Large intestine (tissue), 3 donors: ENCODE results near the gene ELF4. TPM values are rescaled to one million over a fixed set of nuclear protein-coding genes. Genes with fewer than 3 reads are reported as not detected.

Experiments
- DNase-seq, 2 donors: peaks; one replicate each; pipeline versions ENCODE4 v3.0.0 to v3.0.0-alpha.2; 2013
- H3K27ac ChIP-seq: one replicate; pipeline ENCODE4 v1.5.1; 2013; ENCODE audit warnings: low read length
- H3K27me3 ChIP-seq: 2 replicates; pipeline ENCODE4 v1.6.1; 2013; ENCODE audit warnings: low read length; ENCODE audit not compliant: control insufficient read depth, insufficient read depth
- H3K36me3 ChIP-seq: 2 replicates; pipeline ENCODE4 v1.6.1; 2013; ENCODE audit warnings: low read length; ENCODE audit not compliant: control insufficient read depth, insufficient read depth
- H3K4me1 ChIP-seq: one replicate; pipeline ENCODE4 v1.6.1; 2013; ENCODE audit warnings: low read length; ENCODE audit not compliant: control insufficient read depth, insufficient read depth
- H3K4me3 ChIP-seq: one replicate; pipeline ENCODE4 v1.5.1; 2013; ENCODE audit warnings: low read length
- H3K9me3 ChIP-seq: one replicate; pipeline ENCODE4 v1.6.1; 2013; ENCODE audit warnings: mild to moderate bottlenecking, low read depth, low read length, moderate library complexity; ENCODE audit not compliant: control insufficient read depth
- WGBS: methylation state at CpG from one replicate; pipeline ENCODE4 v1.1.5; 2013; ENCODE audit warnings: low lambda C conversion rate; ENCODE audit not compliant: insufficient coverage; 5-methylcytosine and 5-hydroxymethylcytosine counted together
- polyA plus RNA-seq: library from polyadenylated mRNA; unstranded; fragments of 120-200 nt; gene quantifications from one replicate; pipeline ENCODE4 v1.2.1, GENCODE V29; 2013

Gene ELF4
- polyA plus RNA-seq, 1 donor: 32.0 TPM

DNA sequence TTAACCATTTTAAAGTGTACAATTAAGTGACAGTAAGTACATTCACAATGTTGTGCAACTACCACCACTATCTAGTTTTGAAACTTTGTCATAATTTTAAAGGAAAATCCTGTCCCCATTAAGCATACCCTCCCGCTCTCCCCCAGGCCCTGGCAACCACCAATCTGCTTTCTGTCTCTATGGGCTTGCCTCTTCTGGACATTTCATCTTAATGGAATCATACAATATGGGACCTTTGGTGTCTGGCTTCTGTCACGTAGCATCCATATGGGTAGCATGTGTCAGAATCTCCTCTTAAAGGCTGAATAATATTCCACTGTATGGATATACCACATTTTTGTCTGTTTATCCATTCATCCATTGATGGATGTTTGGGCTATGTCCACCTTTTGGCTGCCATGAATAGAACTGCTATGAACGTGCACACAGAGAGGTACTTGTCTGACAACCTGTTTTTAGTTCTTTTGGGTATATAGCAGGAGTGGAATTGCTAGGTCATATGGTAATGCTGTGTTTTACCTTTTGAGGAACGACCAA is 61.5 kb downstream of the ELF4 start:
- DNase-seq: no peak
- H3K4me3 ChIP-seq: no peak overlapping the region
- no peaks in the 10 kb centered on the region for H3K4me1 ChIP-seq
- H3K27me3 ChIP-seq: no peaks in the 10 kb centered on the region
- no peak overlapping the region for H3K27ac ChIP-seq
- H3K36me3 ChIP-seq: peaks cover 73% of the 10 kb centered on the region
- no CpG with 5 or more reads among the region's 4 CpGs for WGBS
- H3K9me3 ChIP-seq: no peaks in the 10 kb centered on the region

DNA sequence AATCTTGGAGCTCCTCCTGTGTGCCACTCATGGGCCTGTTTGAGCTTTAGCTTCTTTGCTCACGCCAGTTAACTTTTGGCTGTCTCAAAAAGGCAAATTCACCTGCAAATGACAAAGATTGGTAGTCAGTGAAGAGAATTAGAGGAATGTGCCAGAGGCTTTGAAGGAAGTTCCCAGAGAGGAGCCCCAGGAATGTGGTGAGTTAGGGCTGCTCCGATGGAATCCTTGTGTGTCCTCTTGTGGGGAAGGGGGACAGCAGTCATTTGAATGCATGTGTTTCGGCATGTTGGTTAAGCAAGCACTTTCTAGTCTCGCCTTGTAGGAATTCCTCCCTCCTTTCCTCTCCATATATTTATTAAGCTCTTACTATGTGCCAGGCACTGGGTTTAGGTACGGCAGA is 62.9 kb downstream of the ELF4 start:
- DNase-seq: no peak
- Histone ChIP-seq H3K27me3 (no peaks in the 10 kb centered on the region), H3K4me1 (no peaks in the 10 kb centered on the region), H3K36me3 (peaks cover 60% of the 10 kb centered on the region), H3K27ac (no peak overlapping the region), H3K4me3 (no peak overlapping the region), H3K9me3 (no peaks in the 10 kb centered on the region)
- WGBS: no CpG with 5 or more reads among the region's 5 CpGs

GRCh38 chrX:130039847-130040246 is 70.5 kb downstream of the ELF4 start:
- peaks cover 53% of the 10 kb centered on the region for H3K36me3 ChIP-seq
- H3K4me1 ChIP-seq: no peaks in the 10 kb centered on the region
- no peak overlapping the region for H3K27ac ChIP-seq
- H3K4me3 ChIP-seq: no peak overlapping the region
- DNase-seq: peak; percentile 16 to 30
- H3K27me3 ChIP-seq: no peaks in the 10 kb centered on the region
- H3K9me3 ChIP-seq: no peaks in the 10 kb centered on the region
- no CpG with 5 or more reads among the region's 2 CpGs for WGBS

- no peak overlapping the region for H3K27ac ChIP-seq
- no peak overlapping the region for H3K4me3 ChIP-seq
- no peak for DNase-seq
- no peaks in the 10 kb centered on the region for H3K9me3 ChIP-seq
- no peaks in the 10 kb centered on the region for H3K4me1 ChIP-seq
- peaks cover 65% of the 10 kb centered on the region for H3K36me3 ChIP-seq
- no CpG with 5 or more reads among the region's 7 CpGs for WGBS
- H3K27me3 ChIP-seq: no peaks in the 10 kb centered on the region
Observed at GRCh38 chrX:130034178-130034577, 76.1 kb downstream of the ELF4 start.

GRCh38 chrX:130032552-130032951 is 77.7 kb downstream of the ELF4 start:
- H3K27me3 ChIP-seq: no peaks in the 10 kb centered on the region
- H3K27ac ChIP-seq: no peak overlapping the region
- peaks cover 60% of the 10 kb centered on the region for H3K36me3 ChIP-seq
- WGBS: no CpG with 5 or more reads among the region's 3 CpGs
- no peaks in the 10 kb centered on the region for H3K4me1 ChIP-seq
- no peaks in the 10 kb centered on the region for H3K9me3 ChIP-seq
- H3K4me3 ChIP-seq: no peak overlapping the region
- no peak for DNase-seq

- H3K9me3 ChIP-seq: no peaks in the 10 kb centered on the region
- H3K4me3 ChIP-seq: no peak overlapping the region
- no CpG with 5 or more reads among the region's 4 CpGs for WGBS
Observed at GRCh38 chrX:130030826-130031225, 79.5 kb downstream of the ELF4 start.

DNA sequence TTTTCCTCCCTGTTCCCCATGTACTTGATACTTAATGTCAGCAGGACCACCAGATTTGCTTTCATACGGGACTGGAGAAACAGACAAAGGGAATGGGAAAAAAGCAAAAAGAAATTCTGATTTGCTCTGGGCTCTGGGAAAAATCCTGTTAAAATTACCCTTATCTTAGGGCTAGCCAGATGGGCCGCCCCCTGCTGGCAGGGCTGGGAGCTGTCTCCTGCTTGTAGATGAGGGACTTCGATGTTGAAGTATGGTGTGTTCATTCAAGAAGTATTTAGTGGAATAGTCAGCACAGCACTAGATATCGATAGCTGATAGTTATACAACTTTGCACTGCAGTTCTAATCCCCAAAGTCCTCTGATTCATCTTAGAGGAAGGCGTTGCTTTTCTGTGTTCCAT is 82.1 kb downstream of the ELF4 start:
- H3K4me3 ChIP-seq: no peak overlapping the region
- H3K36me3 ChIP-seq: peaks cover 72% of the 10 kb centered on the region
- DNase-seq: peak in 1 of 2 donors; percentile 14
- no peaks in the 10 kb centered on the region for H3K9me3 ChIP-seq
- H3K27ac ChIP-seq: no peak overlapping the region
- no peaks in the 10 kb centered on the region for H3K4me1 ChIP-seq
- no CpG with 5 or more reads among the region's 5 CpGs for WGBS
- no peaks in the 10 kb centered on the region for H3K27me3 ChIP-seq

More at GRCh38 chrX:130030826-130031225, 79.5 kb downstream of the ELF4 start:
- H3K27ac ChIP-seq: no peak overlapping the region
- no peaks in the 10 kb centered on the region for H3K27me3 ChIP-seq
- peaks cover 66% of the 10 kb centered on the region for H3K36me3 ChIP-seq
- H3K4me1 ChIP-seq: no peaks in the 10 kb centered on the region
- no peak for DNase-seq

- no peaks in the 10 kb centered on the region for H3K4me1 ChIP-seq
- H3K36me3 ChIP-seq: peaks cover 78% of the 10 kb centered on the region
- no peak overlapping the region for H3K4me3 ChIP-seq
- no peaks in the 10 kb centered on the region for H3K9me3 ChIP-seq
- DNase-seq: no peak
- H3K27ac ChIP-seq: no peak overlapping the region
- no CpG with 5 or more reads among the region's 4 CpGs for whole genome bisulfite sequencing
- H3K27me3 ChIP-seq: no peaks in the 10 kb centered on the region
Observed at GRCh38 chrX:130027569-130027968, 82.7 kb downstream of the ELF4 start.

- peaks cover 77% of the 10 kb centered on the region for H3K36me3 ChIP-seq
- no peak for DNase-seq
- H3K4me1 ChIP-seq: no peaks in the 10 kb centered on the region
- H3K27ac ChIP-seq: no peak overlapping the region
- no peak overlapping the region for H3K4me3 ChIP-seq
- H3K9me3 ChIP-seq: no peaks in the 10 kb centered on the region
- WGBS: 84% methylated on average over 3 of the region's 19 CpGs
- no peaks in the 10 kb centered on the region for H3K27me3 ChIP-seq
Observed at GRCh38 chrX:130025256-130025655, 85.0 kb downstream of the ELF4 start.

DNA sequence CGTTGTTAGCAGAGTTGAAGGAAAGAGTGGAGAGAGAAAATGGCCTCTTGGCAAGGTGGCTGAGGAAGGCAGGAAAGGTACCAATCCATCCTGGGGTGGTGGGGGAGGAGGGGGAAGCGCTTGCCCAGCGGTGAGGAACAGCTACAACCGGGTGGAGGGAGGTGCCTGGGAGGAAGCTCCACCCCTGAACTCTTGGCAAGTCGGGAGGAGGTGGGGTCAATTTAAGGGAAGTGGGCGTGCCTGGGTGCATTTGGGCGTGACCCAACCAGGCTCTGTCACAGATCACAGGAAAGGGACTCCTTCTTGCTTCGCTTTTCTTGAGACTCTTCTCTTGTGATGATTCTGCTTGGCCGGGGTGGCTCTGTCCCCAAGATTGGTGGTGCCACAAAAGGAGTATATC is 86.2 kb downstream of the ELF4 start:
- no peaks in the 10 kb centered on the region for H3K4me1 ChIP-seq
- H3K9me3 ChIP-seq: no peaks in the 10 kb centered on the region
- H3K36me3 ChIP-seq: peaks cover 70% of the 10 kb centered on the region
- DNase-seq: peak; percentile 23 to 55
- no peak overlapping the region for H3K4me3 ChIP-seq
- no peaks in the 10 kb centered on the region for H3K27me3 ChIP-seq
- no peak overlapping the region for H3K27ac ChIP-seq
- no CpG with 5 or more reads among the region's 9 CpGs for WGBS

- Histone ChIP-seq H3K27me3 (no peaks in the 10 kb centered on the region), H3K4me3 (no peak overlapping the region), H3K9me3 (no peaks in the 10 kb centered on the region), H3K4me1 (no peaks in the 10 kb centered on the region), H3K27ac (no peak overlapping the region), H3K36me3 (peaks cover 51% of the 10 kb centered on the region)
- DNase-seq: no peak
- no CpG with 5 or more reads among the region's 15 CpGs for WGBS
Observed at GRCh38 chrX:130020661-130021324, 89.5 kb downstream of the ELF4 start.
